ENCODE measurements around the gene ANXA2R.
"Not testable (repeated sequence)": the region's sequence is repeated elsewhere in the genome, so short reads cannot be mapped to it uniquely, and the experiment has no call there.

Gene ANXA2R

DNA sequence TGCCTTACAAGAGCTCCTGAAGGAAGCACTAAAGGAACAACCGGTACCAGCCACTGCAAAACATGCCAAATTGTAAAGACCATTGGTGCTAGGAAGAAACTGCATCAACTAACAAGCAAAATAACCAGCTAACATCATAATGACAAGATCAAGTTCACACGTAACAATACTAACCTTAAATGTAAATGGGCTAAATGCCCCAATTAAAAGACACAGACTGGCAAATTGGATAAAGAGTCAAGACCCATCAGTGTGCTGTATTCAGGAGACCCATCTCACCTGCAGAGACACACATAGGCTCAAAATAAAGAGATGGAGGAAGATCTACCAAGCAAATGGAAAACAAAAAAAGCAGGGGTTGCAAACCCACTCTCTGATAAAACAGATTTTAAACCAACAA is 15.0 kb upstream of the ANXA2R start:
- not testable (repeated sequence) for DNase-seq

DNA sequence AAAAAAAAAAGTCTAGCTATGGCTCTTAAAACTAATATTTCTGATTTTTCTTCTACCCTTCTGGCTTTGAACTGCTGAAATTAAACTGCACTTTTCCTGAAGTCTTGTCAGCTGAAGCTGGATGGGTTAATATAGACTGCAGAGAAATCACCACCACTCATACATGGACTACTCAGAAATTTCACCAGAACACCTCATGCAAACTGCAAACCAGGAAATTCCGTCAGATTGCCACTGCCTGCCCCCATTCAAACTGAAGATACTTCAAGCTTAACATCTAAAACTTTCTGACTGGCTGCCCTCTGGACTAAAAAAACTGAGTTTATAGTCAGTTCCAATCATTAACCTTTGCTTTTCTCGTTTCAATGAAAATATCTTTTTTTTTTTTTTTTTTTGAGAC is 11.6 kb upstream of the ANXA2R start:
- DNase-seq, result no peak

DNA sequence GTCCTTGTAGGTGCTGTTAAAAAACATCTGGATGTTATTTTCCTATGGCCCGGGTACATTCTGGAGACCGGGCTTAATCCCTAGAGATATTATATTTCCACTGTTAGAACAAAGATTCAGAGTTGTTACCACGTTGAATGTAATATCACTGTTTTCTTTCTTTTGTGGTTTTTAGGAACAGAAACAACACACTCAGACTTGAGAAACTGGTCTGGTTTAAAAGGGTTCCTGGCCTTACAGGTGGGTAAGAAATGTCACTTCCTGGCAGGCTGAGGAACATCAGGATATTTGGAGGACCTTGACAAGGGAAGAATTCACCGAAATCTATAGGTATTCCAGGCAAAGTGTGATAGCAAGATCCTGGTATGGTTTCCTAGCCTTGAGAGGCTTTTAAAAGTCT is 10.3 kb upstream of the ANXA2R start:
- DNase-seq, result no peak

DNA sequence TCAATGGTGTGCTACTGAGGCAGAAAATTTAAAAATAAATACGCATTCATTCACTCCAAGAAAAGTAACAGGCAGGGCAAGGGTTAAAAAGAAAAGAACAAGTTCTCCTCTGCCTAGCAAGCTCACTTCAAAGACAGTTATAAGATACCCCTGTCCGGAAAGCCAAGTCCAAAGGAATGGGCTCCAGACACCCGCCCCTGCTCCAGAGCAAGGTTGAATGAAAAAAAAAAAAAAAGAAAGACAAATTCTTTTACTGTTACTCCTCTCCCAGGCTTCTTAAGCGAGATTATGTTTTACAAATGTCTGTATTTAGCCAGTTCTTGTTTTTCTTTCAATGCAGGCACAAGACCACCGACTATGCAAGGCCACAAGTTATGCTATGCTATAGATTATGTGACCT is 9.1 kb upstream of the ANXA2R start:
- DNase-seq, result no peak

DNA sequence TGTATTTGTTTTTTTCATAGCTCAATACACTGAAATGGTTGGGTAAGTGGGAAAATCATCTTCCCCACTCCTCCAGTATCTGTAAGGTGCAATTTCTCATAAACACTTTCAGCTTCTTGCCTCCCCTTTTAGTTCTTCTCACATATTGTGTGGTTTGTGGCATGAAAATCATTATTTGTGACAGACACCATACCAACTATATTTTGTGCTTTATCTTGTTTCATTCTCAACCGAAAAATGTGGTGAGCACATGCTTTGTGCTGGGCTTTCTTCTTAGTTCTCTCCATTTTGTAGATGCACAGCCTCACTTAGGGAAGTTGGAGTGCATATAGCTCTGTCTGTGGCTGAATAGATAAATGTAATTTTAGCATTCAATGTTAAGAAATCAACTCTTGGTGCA is 6.4 kb upstream of the ANXA2R start:
- no peak for DNase-seq

DNA sequence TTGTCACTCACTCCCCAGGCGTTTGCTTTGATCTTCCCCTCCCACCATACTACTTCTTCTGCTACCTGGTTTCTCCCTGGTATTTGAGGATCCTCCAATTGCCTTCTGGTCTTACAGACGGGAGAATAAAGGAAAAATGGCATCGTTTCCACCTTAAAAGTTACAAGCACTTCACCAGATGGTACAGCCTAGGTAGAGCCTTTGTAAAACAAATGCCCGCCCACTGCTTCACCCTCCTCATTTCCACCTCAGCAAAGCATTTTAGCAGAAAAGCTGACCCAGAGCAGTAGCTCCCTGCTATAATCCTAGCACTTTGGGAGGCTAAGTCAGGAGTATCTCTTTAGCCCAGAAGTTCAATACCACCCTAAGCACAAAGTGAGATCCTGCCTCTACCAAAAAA is 5.1 kb upstream of the ANXA2R start:
- DNase-seq, result no peak

DNA sequence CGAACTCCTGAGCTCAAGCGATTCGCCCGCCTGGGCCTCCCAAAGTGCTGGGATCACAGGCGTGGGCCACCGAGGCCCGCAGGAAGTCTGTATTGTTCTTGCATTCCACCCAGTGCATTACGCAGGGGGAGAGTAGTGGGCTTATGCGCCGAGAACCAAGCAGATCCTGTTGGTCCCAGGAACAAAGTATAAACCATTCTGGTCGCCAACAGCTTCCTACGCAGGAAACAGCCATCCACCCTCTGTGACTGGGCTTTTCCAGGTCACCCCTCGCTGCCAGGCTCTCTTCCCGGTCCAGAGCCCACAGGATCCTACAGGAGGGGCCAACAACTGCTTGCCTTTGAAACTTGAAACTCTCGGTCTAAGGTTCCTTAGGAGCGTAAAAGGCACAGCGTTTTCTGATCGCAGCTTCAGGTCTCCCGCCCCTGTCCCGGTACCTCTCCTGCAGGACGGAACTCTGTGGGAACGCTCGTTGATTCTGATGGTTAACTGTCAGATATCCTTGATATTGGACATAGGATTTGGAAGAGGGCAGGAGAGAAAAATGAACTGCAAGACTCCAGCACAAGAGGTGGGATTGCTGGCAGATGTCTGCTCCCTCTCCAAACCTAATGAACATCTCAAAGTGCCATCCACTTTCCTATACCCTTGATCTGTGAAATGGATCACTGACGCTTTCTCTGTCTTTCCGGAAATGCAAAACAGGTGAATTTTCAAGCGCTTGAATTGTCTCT is 4.2 kb upstream of the ANXA2R start:
- no peak for DNase-seq

DNA sequence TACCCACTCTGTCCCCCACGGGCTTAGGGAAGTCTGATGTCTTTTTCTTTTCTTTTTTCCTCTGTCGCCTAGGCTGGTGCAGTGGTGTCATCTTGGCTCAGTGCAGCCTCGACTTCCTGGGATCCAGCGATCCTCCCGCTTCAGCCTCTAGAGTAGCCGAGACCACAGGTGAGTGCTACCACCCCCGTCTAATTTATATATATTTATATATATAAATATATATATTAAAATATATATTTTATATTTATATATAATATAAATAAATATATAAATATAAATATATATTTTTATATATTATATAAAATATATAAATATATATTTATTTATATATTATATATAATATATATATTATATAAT is 3.3 kb upstream of the ANXA2R start:
- no peak for DNase-seq

DNA sequence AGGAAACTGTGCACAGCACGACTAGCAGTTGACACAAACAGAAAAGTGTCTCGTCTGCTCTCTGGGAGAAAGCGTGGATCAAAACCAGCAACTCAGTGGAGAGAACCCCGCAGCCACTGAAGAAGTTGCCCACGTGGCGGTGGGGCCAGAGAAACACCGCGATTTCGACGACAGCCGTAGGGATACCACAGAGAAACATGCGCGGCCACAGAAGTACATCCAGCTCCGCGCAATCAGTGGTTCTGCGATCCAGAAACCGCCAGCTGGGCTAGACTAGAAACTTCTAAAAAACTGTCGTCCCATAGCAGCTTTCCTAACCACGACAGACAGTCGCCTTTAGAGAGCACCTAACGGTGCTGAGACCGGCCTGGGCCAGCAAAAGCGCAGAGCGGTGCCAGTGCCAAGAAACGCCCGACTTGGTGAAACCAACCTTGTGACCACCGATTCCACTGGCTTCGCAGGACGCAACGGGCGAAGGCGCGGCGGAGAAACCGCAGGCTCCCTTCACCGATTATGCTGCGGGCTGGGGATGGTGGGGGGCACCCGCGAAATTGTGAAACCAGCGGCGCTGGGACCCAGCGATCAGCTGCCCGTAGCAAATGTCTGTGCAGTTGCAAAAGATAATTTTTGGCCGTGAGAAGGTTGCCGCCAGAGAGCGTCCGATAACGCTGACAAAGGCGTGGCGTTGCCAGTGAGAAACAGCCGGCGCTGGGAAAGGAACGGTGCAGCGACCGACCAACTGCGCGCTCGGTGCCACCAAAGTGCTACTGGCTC is 2.7 kb upstream of the ANXA2R start:
- peak; percentile 85 for DNase-seq

DNA sequence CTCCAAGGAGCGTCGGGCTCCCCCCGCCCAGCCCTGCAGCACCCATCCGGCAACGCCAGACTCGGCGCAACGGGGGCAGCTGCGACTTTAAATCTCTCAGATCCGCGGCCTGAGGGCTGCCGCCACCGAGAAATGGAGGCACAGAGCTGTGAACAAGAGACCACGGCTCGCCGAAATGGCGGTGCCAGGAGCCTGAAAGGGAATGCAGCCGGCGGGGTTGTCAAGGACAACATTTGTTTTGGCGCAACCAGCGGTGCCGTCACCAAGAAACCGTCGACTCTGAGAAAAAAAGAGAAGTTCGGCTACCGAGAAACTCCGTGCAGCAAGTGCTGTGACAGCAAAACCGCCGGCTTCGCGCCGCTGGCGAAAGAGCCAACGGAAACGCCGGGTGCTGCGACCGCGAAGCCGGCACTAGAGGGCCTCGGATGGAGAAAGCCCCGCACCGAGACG is 2.1 kb upstream of the ANXA2R start:
- DNase-seq, result peak; percentile 93

DNA sequence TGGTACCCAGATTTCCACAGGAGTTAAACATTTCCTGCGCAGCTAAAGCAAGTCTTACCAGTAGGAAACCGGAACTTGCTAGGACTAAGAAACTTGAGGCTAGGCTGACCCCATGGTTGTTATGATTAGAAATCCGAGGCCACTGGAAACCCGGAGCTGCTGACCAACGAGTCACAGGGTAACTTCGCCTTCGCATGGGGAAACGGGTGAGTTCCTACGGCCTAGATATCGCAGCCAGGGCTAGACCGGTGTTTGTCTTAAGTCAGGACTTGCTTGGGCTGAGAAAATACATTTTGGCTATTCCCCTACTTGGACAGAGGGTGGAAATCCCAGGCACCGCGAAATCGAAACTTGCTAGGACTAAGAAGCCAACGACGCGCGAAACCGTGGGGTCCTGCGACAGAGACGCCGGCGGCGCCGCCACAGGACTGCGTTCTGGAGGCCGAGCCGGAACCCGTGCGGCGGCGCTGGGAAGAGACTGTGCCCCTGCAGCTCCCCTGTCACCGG is 1.6 kb upstream of the ANXA2R start:
- DNase-seq, result no peak

DNA sequence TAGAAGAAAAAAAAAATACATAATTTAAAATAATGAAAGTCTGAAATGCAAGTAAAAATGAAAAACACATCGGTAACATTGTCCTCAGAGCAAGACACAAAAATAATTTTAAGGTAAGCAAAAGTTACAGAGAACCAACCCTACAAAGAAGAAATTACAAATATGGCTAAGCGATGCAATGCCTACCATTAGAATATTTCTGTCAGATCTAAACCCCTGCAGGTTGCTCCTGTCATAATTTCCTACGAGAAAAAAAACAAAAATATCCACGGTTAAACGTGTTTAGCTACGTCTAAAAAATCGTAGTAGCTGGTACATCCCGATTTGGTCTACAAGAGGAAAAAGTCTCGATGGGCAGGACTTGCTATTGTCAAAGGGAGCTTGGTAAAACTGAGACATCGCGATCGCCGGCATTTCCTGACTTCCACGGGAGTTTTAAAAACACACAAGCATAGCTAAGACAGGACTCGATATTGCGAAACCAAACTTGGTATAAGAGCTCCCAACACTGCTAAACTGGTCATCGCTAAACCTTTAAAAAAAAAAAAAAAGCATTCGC is 1.1 kb upstream of the ANXA2R start:
- no peak for DNase-seq

DNA sequence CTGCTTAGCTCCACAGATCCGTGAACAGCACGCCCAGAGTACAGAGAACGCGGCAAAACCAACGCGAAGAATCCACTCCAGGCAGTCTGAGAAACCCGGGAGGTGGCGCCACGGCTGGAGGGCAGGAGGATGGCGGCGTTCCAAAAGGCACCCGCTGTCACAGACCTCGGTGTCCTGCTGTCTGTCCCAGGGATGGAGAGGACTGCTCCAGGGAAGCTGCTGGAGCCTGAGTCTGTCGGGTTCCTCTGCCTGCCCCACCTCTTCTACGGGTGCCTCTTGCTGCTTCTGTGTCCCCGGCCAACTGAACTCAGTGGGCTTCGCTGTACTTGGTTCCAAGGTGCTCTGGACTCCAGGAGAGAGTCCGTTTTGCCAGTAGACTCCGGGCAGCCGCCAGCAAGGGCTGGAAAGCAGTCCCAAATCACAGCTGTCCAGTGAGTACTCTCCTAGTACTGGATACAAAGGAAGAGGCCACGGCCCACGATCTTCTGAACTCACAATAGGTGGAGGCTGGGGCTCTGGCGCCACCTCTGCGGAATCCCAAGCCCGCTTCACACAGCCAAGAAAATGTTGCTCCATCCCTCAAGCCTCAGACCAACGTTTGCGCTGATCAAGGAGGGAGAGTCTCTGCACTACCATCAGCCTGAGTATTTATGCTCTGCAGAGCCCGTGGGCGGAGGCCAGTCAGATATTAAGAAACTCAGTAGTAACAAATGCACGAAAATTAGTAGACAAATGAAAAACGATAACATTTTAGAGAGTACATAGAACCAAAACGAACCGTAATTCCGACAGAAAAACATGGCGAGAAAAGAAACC is 440 bp downstream of the ANXA2R start:
- DNase-seq, result peak; percentile 70

DNA sequence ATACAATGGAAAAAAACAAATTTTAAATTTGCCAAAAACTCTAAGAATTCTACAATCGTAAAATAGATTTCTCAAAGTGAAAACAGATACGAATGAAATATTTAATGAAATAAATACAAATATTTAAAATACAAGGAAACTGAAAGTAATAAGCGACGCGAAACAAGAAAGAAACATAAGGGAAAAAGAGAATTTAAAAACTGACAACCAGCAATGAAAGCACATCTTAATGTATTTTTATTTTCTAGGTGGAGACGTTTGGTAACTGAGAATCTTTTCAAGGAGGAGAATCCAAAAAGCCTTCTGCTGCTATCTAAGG is 1.0 kb downstream of the ANXA2R start:
- DNase-seq, result no peak

DNA sequence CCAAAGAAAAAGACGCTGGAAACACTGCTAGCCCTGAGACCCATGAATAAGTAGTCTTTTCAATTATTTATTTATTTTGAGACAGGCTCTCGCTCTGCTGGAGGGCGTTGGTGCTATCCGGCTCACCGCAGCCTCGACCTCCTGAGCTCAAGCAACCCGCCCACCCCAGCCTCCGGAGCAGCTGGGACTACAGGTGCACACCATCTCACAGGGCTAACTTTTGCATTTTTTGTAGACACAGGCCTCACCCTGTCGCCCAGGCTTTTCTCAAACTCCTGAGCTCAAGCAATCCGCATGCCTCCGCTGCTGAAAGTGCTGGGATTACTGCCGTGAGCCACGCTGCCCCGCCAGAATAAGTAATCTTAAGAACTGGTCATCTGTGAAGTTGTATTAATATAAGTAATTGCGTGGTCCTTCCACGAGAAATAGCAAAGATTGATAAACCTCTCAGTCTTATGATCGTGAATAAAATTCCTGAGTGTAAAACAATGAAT is 1.6 kb downstream of the ANXA2R start:
- no peak for DNase-seq

DNA sequence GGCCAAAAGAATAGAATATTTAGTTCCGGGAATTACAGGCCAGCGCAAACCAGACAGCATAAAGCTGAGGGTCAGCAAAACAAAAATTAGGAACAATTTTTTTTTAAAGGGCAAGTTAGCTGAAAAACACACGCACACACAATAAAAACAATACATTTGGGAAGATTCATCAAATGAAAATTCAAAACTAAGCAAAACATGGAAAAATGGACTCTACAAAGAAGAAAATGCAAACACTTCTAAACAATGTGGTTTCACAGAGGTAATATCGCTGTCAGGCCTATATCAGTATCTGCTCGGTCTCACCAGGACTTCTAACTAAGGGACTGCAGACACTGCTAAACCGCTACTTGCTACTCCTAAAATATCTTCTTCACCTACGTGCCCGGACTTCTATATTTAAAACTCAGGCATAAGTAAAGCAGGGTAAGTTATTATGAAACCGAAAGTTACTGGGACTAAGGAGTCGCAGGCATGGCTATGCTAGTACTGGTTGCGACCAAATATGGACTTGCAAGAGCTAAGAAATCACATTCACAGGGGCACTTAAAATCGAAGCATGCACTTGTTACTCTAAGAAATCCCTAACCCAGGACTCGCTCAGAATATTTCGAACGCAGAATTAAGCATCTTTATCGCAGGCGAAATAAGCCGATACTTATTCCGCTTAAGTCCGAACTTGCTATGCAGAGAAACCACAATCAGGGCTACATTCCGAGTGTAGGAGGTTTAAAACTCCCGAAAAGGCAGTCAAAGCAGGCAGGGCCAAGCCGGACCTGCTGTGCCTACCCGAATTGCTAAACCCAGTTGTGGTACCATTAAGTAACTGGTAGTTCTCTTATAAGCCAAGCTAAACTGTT is 2.3 kb downstream of the ANXA2R start:
- peak; percentile 74 for DNase-seq

DNA sequence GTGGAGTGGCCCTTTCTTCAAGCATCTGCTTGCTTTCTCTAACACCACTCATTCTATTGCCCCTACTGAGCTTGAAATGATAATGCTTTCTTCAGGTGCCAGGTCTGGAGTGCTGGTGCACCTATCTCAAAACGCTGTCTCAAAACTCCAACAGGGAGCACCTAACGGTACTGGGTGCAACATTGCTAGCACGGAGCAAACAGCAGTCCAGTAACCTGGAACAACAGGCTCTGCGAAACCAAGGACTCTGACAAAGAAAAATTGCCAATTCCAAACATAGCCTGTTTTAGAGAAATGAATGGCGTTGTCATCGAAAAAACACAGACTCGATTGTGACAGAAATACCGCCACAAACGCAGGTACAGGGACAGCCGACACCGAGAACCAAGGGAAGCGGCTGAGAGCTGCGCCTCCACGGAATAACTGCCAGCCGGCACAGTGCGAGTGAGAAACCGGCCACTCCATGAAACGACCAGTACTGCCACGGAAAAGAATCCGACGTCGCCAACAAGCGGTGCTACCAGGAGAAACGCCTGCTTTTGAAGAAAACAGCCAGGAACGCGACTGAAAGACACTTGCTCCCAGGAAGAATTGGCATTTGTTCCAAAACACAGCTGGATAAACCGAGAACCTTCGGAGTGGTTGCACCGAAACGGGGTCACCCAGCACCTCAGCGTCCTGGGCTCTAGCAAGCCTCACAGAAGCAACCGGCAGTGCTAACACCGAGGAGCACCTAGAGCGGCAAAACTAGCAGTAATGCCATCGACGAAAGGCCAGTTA is 3.1 kb downstream of the ANXA2R start:
- DNase-seq, result no peak

DNA sequence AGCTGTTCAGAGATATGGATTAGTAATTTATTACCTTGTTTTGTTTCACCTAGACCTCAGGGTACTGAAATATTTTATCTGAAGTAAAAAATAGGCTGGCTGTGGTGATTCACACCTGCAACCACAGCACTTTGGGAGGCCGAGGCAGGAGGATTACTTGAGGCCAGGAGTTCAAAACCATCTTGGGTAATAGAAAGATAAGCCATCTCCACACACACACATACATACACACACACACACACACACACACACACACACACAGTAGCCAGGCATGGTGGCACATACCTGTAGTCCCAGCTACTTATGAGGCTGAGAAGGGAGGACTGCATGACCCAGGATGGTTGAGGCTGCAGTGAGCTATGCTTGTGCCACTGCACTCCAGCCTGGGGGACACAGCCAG is 3.7 kb downstream of the ANXA2R start:
- no peak for DNase-seq

DNA sequence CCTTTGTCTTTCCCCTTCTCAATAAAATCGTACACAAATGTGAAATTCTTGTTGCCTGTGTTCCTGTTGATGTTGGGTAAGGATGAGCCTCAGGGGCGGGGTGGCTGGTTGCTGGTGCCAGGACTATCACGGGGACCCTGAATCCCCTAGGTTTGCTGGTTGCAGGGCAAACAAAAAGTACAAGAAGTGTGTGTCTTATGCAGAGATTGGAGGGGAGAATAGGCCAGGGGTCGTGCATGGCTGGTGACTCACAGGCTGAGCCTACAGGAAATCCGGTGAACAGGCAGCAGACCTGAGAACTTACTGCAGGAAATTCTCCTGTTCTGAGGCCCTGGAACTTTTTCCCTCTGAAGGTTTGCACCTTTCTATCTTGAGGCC is 5.5 kb downstream of the ANXA2R start:
- DNase-seq, result no peak

DNA sequence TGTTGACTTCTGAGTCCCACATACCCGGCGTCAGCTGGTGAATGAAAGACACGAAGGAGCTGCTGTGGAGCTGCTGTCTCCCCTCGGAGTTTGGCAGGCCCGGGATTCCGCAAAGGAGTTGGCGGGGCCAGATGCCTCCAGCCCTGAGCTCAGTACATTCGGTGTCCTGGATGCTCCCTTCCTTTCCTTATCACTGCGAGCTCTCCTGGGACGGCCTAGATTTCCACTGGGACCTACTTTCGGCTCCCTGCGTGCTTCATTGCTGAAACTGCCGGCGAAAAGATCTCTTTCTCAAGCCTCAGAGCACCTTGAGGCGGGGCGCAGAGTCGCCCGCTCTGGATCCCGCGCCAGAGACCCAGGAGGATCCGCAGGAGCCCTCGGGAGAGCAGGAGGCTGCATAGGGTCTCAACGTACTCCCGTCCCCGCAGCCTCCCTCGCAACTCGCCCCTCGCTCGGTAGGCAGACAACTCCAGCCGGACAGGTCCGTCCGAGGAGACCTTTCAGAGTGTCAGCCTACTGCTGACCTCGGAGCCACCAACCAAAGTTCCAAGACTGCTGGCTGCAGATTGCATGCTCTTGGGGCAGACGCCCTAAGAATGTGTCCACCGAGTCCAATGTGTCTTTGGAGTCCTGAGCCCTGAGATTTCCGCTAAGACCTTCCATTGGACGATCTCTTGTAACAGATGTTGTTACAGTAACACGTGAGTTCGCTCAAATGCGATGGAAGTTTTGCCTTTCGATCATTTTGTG is 6.1 kb downstream of the ANXA2R start:
- no peak for DNase-seq

All from GF-D8 (cell line).